ENCODE measurements around the gene RBMX.
"Not testable (repeated sequence)": the region's sequence is repeated elsewhere in the genome, so short reads cannot be mapped to it uniquely, and the experiment has no call there.

RBMX gene

GRCh38 chrX:136878423-136878822 lies 2.1 kb downstream of the RBMX start:
- DNase-seq (ENCODE audit: low spot score), result no peak

GRCh38 chrX:136874114-136874513 lies 6.4 kb downstream of the RBMX start:
- not testable (repeated sequence) for DNase-seq (ENCODE audit: low spot score)

GRCh38 chrX:136873210-136873609 lies 7.3 kb downstream of the RBMX start:
- DNase-seq (ENCODE audit: low spot score), result not testable (repeated sequence)

- DNase-seq (ENCODE audit: low spot score), result no peak
Observed at GRCh38 chrX:136872091-136872700, 8.3 kb downstream of the RBMX start.

GRCh38 chrX:136870064-136870463 lies 10.5 kb downstream of the RBMX start:
- no peak for DNase-seq (ENCODE audit: low spot score)

- DNase-seq (ENCODE audit: low spot score), result no peak
Observed at GRCh38 chrX:136868283-136869055, 12.1 kb downstream of the RBMX start.

- no peak for DNase-seq (ENCODE audit: low spot score)
Observed at GRCh38 chrX:136867518-136867917, 13.0 kb downstream of the RBMX start.

DNA sequence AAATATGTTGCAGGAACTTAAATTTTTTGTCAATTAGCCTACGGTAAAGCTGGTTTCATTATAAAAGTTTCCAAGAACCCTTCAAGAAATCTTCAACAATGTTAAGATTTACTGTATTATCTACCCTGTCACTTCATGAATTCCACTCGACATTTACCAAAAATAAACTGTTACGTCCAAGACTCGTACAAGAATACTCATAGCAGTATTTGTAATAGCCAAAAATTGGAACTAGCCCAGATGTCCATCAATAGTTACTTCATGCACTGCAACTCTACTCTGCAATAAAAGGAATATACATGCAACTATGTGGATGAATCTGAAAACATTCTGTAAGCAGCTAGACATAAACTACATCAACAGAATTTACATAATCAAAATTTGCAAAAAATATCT lies 13.4 kb downstream of the RBMX start:
- DNase-seq (ENCODE audit: low spot score), result no peak

- no peak for DNase-seq (ENCODE audit: low spot score)
Observed at GRCh38 chrX:136866337-136867095, 14.0 kb downstream of the RBMX start.

DNA sequence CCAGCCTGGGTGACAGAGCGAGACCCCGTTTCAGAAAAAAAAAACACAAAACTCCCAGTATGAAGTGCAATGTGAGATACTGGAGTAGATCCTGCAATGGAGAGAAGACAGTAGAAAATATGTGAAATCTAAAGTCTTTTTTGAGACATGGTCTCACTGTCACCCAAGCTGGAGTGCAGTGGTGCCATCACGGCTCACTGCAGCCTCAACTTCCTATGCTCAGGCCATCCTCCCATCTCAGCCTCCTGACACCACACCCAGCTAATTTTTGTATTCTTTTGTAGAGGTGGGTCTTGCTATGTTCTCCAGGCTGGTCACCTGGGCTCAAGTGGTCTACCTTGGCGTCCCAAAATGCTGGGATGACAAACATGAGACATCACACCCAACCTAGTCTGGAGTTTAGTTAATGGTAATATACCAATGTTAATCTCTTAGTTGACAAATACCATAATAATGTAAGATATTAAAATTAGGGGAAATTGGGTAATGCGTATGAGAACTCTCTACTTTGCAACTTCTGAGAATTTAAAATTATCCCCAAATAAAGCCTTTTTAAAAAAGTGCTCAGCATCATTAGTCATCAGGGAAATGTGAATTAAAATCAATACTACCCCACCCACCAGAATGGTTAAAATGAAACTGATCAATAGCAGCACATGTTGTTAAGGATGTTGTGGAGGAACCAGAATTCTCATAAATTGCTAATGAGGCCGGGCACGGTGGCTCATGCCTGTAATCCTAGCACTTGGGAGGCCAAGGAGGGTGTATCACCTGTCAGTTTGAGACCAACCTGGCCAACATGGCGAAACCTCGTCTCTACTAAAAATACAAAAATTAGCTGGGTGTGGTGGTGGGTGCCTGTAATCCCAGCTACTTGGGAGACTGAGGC lies 15.0 kb downstream of the RBMX start:
- DNase-seq (ENCODE audit: low spot score), result no peak

- no peak for DNase-seq (ENCODE audit: low spot score)
Observed at GRCh38 chrX:136863826-136864225, 16.7 kb downstream of the RBMX start.

- no peak for DNase-seq (ENCODE audit: low spot score)
Observed at GRCh38 chrX:136862546-136862945, 18.0 kb downstream of the RBMX start.

DNA sequence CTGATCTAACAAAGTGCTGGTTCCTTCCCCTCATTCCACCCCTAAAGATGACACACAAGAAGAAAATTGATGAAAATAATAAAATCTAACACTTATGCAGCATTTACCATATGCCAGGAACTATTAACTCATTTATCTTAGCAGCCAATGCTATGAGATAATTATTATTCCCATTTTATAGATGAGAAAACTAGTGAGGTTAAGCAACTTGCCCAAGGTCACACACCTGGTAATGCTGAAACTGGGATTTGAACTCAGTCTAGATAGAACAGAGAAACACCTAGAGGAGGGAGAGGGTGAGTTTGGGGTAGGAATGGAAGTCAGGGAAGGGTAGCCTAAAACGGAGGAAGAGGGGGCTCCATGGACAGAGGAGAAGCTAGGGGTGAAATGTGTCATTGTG lies 18.6 kb downstream of the RBMX start:
- DNase-seq (ENCODE audit: low spot score), result no peak

DNA sequence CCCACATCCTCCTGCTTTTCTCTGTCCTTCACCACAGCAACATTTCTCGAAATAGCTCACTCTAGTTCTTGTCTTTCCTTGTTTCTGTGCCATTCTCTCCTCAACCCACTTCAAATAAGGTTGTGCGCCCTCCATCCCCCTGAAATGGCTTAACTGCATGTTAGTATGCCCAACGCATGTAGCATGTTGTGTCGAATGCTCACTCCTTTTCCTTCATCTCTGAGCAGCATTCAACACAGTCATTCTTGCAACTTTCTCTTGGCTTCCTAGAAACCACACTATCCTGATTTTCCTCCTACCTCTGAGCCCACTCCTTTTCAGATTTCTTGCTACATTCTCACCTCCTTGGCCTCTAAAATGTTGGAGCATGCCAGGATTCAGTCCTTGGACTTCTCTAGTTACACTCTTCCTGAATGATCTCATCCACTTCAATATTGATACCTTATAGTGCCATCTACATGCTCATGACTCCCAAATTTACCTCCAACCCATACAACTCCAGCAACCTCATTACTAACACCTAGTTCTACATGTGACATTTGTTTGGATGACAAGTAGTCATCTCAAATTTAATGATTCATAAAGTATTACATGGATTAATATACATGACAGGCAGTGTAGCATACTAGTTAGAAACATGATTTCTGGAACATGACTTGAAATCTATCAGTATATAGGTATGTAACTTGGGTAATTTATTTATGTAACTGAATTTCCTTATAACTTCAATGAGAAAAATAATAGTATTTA lies 22.3 kb downstream of the RBMX start:
- no peak for DNase-seq (ENCODE audit: low spot score)

GRCh38 chrX:136856551-136856950 lies 24.0 kb downstream of the RBMX start:
- no peak for DNase-seq (ENCODE audit: low spot score)

GRCh38 chrX:136856050-136856449 lies 24.5 kb downstream of the RBMX start:
- no peak for DNase-seq (ENCODE audit: low spot score)

DNA sequence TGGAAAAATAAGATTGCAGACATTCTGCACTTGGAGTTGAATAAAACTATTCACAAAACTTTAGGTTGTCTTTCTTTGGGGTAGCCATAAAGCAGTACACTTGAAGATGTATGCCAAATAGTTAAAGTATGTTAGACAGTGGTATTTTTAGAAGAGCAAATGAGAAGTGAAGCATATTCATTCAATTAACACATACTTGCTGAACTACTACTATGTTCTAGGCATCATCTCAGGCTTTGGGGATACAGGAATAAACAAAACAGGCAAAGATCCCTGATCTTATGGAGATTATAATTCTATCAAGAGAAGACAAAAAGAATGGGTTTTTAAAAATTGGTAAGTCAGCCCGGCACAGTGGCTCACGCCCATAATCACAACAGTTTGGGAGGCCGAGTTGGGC lies 29.0 kb downstream of the RBMX start:
- DNase-seq (ENCODE audit: low spot score), result no peak

DNA sequence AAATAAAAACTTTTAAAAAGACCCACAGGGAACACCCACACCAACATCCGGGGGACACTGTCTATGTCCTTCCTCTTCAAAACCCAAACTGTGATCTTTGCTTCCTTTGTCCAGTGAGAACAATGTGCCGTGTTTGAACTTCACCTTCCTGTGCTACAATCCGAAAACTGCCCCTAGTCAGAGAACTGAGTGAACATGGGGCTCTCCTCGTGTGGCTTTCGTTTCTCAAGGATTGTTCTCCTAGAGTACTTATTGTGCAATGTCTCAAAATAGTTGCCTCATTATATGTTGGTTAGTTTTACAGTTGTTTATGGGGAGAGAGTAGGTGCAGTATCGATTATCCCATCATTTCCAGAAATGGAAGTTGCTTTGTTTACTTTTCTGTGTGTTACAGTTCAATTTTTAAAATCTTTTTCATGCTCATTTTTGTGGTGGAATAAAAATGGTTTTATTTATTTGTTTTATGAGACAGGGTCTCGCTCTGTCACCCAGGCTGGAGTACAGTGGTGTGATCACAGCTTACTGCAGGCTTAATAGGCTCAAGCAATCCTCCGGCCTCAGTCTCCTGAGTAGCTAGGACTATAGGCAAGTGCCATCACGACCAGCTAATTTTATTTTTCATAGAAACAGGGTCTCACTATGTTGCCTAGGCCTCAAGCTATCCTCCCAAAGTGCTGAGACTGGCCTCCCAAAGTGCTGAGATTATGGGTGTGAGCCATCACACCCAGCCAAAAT lies 29.9 kb downstream of the RBMX start:
- no peak for DNase-seq (ENCODE audit: low spot score)

DNA sequence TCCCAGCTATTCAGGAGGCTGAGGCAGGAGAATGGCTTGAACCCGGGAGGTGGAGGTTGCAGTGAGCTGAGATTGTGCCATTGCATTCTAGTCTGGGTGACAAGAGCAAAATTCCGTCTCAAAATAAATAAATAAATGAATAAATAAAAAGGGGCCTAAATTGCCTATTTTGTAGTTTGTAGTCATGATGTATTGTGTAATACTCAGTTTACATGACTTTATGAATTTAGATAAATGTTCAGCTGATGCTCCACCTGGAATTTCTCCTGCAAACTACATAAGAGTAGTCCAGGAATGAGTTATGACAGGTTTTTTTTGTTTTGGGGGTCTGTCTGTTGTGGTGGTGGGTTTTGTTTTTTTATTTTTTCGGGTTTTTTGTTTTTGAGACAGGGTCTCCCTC lies 31.1 kb downstream of the RBMX start:
- no peak for DNase-seq (ENCODE audit: low spot score)

GRCh38 chrX:136847874-136848273 lies 32.7 kb downstream of the RBMX start:
- DNase-seq (ENCODE audit: low spot score), result no peak

- no peak for DNase-seq (ENCODE audit: low spot score)
Observed at GRCh38 chrX:136839196-136839595, 41.3 kb downstream of the RBMX start.

All from germinal center (tissue), 1 donor.